Activated CD8-positive, alpha-beta memory T cell treated with anti-CD3 and anti-CD28 coated beads, Interleukin-2, amount 10 ng/mL, durations not matched to agents 7 days and 5 days (primary cell): ENCODE results near the gene HTR6. TPM values are rescaled to one million over a fixed set of nuclear protein-coding genes. Genes with fewer than 3 reads are reported as not detected.

ENCODE experiments used
- ATAC-seq: fragments of 150-1000 bp; cut with Tn5 transposase; one replicate; pipeline ENCODE4 v1.10.0; 2021; ENCODE audit warnings: moderate library complexity
- CTCF ChIA-PET: fragments of 350-600 bp; sonication (Branson Sonifier 250); formaldehyde crosslinking; loops from one replicate; lab custom pipeline; 2021; ENCODE audit warnings: antibody characterized with exemption; lab: Charles Lee
- DNase-seq: peaks from one replicate; pipeline ENCODE4 v3.0.0-alpha.2; 2020
- H3K27ac Mint-ChIP-seq: one replicate; pipeline ENCODE4 v1.8.0; 2021; ENCODE audit warnings: mild to moderate bottlenecking, mixed read lengths
- H3K27me3 Mint-ChIP-seq: one replicate; pipeline ENCODE4 v1.8.0; 2021; ENCODE audit warnings: mixed read lengths
- H3K36me3 Mint-ChIP-seq: one replicate; pipeline ENCODE4 v1.8.0; 2021; ENCODE audit warnings: mild to moderate bottlenecking, mixed read lengths
- H3K4me1 Mint-ChIP-seq: one replicate; pipeline ENCODE4 v1.8.0; 2021; ENCODE audit warnings: mixed read lengths
- H3K4me3 Mint-ChIP-seq: one replicate; pipeline ENCODE4 v1.8.0; 2021; ENCODE audit warnings: mild to moderate bottlenecking, moderate library complexity, mixed read lengths
- H3K9me3 Mint-ChIP-seq: one replicate; pipeline ENCODE4 v1.8.0; 2022; ENCODE audit warnings: low read depth, mixed read lengths
- total RNA-seq, 2 experiments: library from RNA; stranded (reverse); gene quantifications; one replicate each; pipeline ENCODE4 v1.2.3, GENCODE V29; 2021

HTR6 gene
- total RNA-seq, 2 experiments from 2014 or later = not detected

GRCh38 chr1:19706136-19706535 is 41.5 kb downstream of the HTR6 start:
- Mint-ChIP-seq H3K27me3 (no peaks in the 10 kb centered on the region), H3K4me3 (no peak overlapping the region), H3K9me3 (no peaks in the 10 kb centered on the region), H3K36me3 (peaks cover 4% of the 10 kb centered on the region), H3K4me1 (peaks cover 19% of the 10 kb centered on the region), H3K27ac (no peak overlapping the region)
- ATAC-seq (no peak), DNase-seq (no peak)
- CTCF ChIA-PET = interaction anchor here (1.3 to 7.2 kb wide), 5 partner anchors 9 to 52 kb away, joined by 3 to 102 read pairs (median 4); no protein-coding TSS in a partner anchor

GRCh38 chr1:19708567-19709110 is 44.0 kb downstream of the HTR6 start:
- Mint-ChIP-seq H3K27me3 (no peaks in the 10 kb centered on the region), H3K36me3 (peaks cover 4% of the 10 kb centered on the region), H3K27ac (no peak overlapping the region), H3K9me3 (no peaks in the 10 kb centered on the region), H3K4me3 (no peak overlapping the region), H3K4me1 (peaks cover 31% of the 10 kb centered on the region)
- DNase-seq (no peak), ATAC-seq (no peak)
- CTCF ChIA-PET = interaction anchor here (7.2 kb wide), 1 partner anchor 47 kb away, joined by 102 read pairs; no protein-coding TSS in a partner anchor

- no peak for ATAC-seq
- Mint-ChIP-seq H3K27ac (no peak overlapping the region), H3K4me1 (peaks cover 25% of the 10 kb centered on the region), H3K36me3 (peaks cover 4% of the 10 kb centered on the region), H3K9me3 (no peaks in the 10 kb centered on the region), H3K4me3 (no peak overlapping the region), H3K27me3 (no peaks in the 10 kb centered on the region)
- DNase-seq = no peak
- CTCF ChIA-PET = interaction anchor here (3.0 kb wide), 1 partner anchor 48 kb away, joined by 19 read pairs; no protein-coding TSS in a partner anchor
These were observed 44.7 kb downstream of the HTR6 start for GRCh38 chr1:19709260-19709793.

- CTCF ChIA-PET = interaction anchor here (0.8 to 3.0 kb wide), 5 partner anchors 7 to 171 kb away, joined by 3 to 19 read pairs (median 3); partner anchors contain the start of gene OTUD3
- Mint-ChIP-seq H3K9me3 (no peaks in the 10 kb centered on the region), H3K36me3 (peaks cover 6% of the 10 kb centered on the region), H3K27ac (peak overlapping the region; percentile 79), H3K4me3 (peak overlapping the region; percentile 34), H3K27me3 (no peaks in the 10 kb centered on the region), H3K4me1 (peaks cover 29% of the 10 kb centered on the region)
- DNase-seq = peak; percentile 53
- ATAC-seq = peak; percentile 59
These were observed 46.3 kb downstream of the HTR6 start for GRCh38 chr1:19710825-19711611.

GRCh38 chr1:19712928-19713327 is 48.3 kb downstream of the HTR6 start:
- H3K27ac Mint-ChIP-seq = no peak overlapping the region
- no peaks in the 10 kb centered on the region for H3K9me3 Mint-ChIP-seq
- no peak for DNase-seq
- peaks cover 4% of the 10 kb centered on the region for H3K36me3 Mint-ChIP-seq
- H3K4me1 Mint-ChIP-seq = peaks cover 29% of the 10 kb centered on the region
- no peak overlapping the region for H3K4me3 Mint-ChIP-seq
- ATAC-seq = no peak
- H3K27me3 Mint-ChIP-seq = no peaks in the 10 kb centered on the region
- CTCF ChIA-PET = no interaction called here

GRCh38 chr1:19715334-19716203 is 50.9 kb downstream of the HTR6 start:
- H3K4me3 Mint-ChIP-seq = no peak overlapping the region
- no peaks in the 10 kb centered on the region for H3K27me3 Mint-ChIP-seq
- DNase-seq (peak; percentile 90), ATAC-seq (peak; percentile 91)
- no peaks in the 10 kb centered on the region for H3K9me3 Mint-ChIP-seq
- no peak overlapping the region for H3K27ac Mint-ChIP-seq
- peaks cover 1% of the 10 kb centered on the region for H3K36me3 Mint-ChIP-seq
- H3K4me1 Mint-ChIP-seq = peaks cover 22% of the 10 kb centered on the region
- CTCF ChIA-PET = interaction anchor here (0.6 to 3.8 kb wide), 17 partner anchors 9 to 611 kb away, joined by 3 to 26 read pairs (median 4); no protein-coding TSS in a partner anchor

GRCh38 chr1:19717467-19717866 is 52.8 kb downstream of the HTR6 start:
- H3K9me3 Mint-ChIP-seq = no peaks in the 10 kb centered on the region
- no peaks in the 10 kb centered on the region for H3K27me3 Mint-ChIP-seq
- no peak for ATAC-seq
- no peak overlapping the region for H3K4me3 Mint-ChIP-seq
- peaks cover 9% of the 10 kb centered on the region for H3K4me1 Mint-ChIP-seq
- CTCF ChIA-PET = interaction anchor here (3.1 to 3.8 kb wide), 2 partner anchors 13 to 56 kb away, joined by 9 to 20 read pairs; no protein-coding TSS in a partner anchor
- H3K36me3 Mint-ChIP-seq = peaks cover 1% of the 10 kb centered on the region
- DNase-seq = no peak
- H3K27ac Mint-ChIP-seq = no peak overlapping the region

- CTCF ChIA-PET = no interaction called here
- DNase-seq (no peak), ATAC-seq (no peak)
- Mint-ChIP-seq H3K36me3 (peaks cover 1% of the 10 kb centered on the region), H3K4me1 (peaks cover 4% of the 10 kb centered on the region), H3K9me3 (no peaks in the 10 kb centered on the region), H3K4me3 (no peak overlapping the region), H3K27me3 (no peaks in the 10 kb centered on the region), H3K27ac (no peak overlapping the region)
These were observed 55.5 kb downstream of the HTR6 start for GRCh38 chr1:19720174-19720573.

GRCh38 chr1:19720973-19721372 is 56.3 kb downstream of the HTR6 start:
- CTCF ChIA-PET = no interaction called here
- H3K27ac Mint-ChIP-seq = no peak overlapping the region
- no peaks in the 10 kb centered on the region for H3K9me3 Mint-ChIP-seq
- H3K4me3 Mint-ChIP-seq = no peak overlapping the region
- DNase-seq (no peak), ATAC-seq (no peak)
- no peaks in the 10 kb centered on the region for H3K36me3 Mint-ChIP-seq
- H3K27me3 Mint-ChIP-seq = no peaks in the 10 kb centered on the region
- H3K4me1 Mint-ChIP-seq = no peaks in the 10 kb centered on the region

GRCh38 chr1:19723874-19724273 is 59.2 kb downstream of the HTR6 start:
- CTCF ChIA-PET = interaction anchor here (1.5 kb wide), 1 partner anchor 8 kb away, joined by 5 read pairs; no protein-coding TSS in a partner anchor
- ATAC-seq = no peak
- Mint-ChIP-seq H3K27me3 (no peaks in the 10 kb centered on the region), H3K4me1 (no peaks in the 10 kb centered on the region), H3K9me3 (no peaks in the 10 kb centered on the region), H3K4me3 (no peak overlapping the region), H3K36me3 (peaks cover 4% of the 10 kb centered on the region), H3K27ac (no peak overlapping the region)
- no peak for DNase-seq

- ATAC-seq (no peak), DNase-seq (no peak)
- Mint-ChIP-seq H3K36me3 (peaks cover 11% of the 10 kb centered on the region), H3K4me1 (no peaks in the 10 kb centered on the region), H3K4me3 (no peak overlapping the region), H3K27me3 (no peaks in the 10 kb centered on the region), H3K27ac (no peak overlapping the region), H3K9me3 (no peaks in the 10 kb centered on the region)
- CTCF ChIA-PET = no interaction called here
These were observed 60.9 kb downstream of the HTR6 start for GRCh38 chr1:19725606-19726005.

GRCh38 chr1:19728413-19729145 is 63.9 kb downstream of the HTR6 start:
- peaks cover 19% of the 10 kb centered on the region for H3K36me3 Mint-ChIP-seq
- H3K4me3 Mint-ChIP-seq = no peak overlapping the region
- H3K27ac Mint-ChIP-seq = no peak overlapping the region
- no peaks in the 10 kb centered on the region for H3K27me3 Mint-ChIP-seq
- H3K4me1 Mint-ChIP-seq = no peaks in the 10 kb centered on the region
- CTCF ChIA-PET = interaction anchor here (1.1 kb wide), 1 partner anchor 13 kb away, joined by 5 read pairs; no protein-coding TSS in a partner anchor
- DNase-seq (no peak), ATAC-seq (no peak)
- H3K9me3 Mint-ChIP-seq = no peaks in the 10 kb centered on the region
